HG02970 (cell line): ENCODE data around the gene BMF.
"Not testable (repeated sequence)": the region's sequence is repeated elsewhere in the genome, so short reads cannot be mapped to it uniquely, and the experiment has no call there.

Experiments
- ATAC-seq: cut with Tn5 transposase; IDR thresholded peaks from one replicate; pipeline ENCODE4 v1.9.1; 2021; ENCODE audit warnings: mild to moderate bottlenecking, moderate library complexity, moderate number of reproducible peaks; ENCODE audit not compliant: unreplicated experiment, low FRiP score

Gene BMF

DNA sequence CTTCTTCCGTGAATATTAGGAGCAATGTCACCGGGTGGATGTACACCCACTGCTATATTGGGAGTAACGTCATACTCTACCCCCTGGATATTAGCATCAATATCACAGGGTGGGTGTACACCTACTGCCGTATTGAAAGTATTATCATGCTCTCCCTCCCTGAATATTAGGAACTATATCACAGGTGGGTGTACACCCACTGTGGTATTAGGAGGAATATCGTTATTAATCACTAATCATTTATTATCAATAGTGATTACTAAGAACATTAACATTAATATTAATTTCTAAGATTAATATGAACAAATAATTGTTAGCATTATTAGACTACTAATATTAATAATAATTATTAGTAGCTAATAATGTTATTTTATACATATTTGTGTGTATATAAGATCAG lies 21.4 kb upstream of the BMF start:
- ATAC-seq = no peak

DNA sequence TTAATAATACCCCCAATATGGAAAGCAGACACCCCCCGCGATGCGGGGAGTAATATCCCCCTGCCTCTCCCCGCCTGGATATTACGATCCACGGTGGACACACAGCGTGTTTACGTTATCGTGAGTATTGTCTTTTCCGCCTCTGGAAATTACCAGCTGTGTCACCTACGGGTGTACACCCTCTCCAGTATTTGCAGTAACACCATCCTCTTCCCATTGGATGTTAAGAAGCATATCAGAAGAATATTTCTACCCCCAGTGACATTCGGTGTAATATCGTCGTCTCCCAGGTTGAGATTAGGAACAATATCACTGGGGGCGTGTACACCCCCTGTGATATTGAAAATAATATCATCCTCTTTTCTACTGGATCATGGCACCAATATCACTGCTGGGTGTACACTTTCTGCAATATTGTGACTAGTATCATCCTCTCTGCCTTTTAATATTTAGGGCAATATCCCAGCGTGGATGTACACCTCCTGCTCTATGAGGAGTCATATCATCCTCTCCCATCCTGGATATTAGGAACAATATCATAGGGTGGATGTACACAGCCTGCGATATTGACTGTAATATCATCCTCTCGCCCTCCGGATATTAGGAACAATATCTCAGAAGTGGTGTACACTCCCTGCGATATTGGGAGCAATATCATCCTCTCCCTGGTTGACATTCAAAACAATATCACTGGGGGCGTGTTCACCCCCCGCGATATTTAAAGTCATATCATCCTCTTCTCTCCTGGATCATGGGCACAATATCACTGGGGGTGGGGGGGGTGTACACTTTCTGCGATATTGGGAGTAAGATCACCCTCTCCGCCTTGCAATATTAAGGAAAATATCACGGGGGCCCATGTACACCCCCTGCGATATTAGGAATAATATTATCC lies 20.3 kb upstream of the BMF start:
- ATAC-seq = no peak

DNA sequence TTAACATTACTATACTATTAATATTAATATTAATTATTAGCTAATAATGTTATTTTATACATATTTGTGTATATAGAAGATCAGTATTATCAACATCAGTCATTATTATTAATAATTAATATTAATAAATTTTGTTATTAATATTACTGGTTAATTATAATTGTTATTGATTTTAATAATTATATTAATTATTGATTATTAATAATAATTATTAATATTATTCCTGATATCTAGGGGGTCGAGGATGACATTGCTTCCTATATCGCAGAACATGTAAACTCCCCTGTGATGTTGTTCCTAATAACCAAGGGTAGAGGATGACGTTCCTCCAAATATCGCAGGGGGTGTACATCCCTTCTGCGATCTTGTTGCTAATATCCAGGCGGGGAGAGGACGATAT lies 17.3 kb upstream of the BMF start:
- ATAC-seq = no peak

DNA sequence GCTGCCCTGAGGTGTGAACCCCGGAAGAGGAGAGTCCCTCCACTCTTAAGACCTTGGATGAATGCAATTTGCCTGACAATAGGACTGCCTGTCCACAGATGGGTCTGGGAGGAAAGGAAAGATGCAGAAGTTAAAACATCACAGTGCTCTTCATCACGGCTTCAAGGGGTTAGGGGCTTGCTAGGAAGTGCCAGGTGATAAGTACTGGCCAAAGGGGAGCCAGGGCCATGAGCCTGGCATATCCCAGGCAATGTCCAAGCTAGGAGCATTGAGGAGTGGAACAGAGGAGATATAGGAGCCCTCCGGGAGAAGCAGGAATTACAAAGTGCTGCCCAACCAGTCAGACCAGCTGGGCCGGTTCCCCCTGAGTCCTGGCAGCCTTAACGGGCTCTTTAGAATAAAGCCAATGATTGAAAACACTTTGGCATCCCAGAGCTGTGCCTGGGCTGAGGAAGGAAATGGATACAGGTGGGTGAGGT lies 16.2 kb upstream of the BMF start:
- not testable (repeated sequence) for ATAC-seq

DNA sequence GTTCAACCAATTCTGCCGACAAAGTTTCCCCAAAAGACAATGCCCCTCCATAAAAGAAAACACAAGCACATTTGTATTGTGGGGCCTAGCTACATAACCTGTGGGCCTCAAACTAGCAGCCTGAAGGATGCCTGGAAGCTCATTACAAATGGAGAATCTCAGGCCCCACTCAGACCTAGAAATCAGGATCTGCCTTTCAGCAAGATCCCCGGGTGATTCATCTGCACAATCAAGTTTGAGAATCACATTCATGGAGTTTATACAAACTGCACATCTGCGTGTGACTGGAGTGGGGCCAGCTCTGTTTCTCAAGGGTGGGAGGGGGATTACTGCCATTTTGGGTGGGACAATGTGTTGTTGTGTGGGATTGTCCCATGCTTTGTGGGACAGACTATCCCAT lies 15.7 kb upstream of the BMF start:
- not testable (repeated sequence) for ATAC-seq

DNA sequence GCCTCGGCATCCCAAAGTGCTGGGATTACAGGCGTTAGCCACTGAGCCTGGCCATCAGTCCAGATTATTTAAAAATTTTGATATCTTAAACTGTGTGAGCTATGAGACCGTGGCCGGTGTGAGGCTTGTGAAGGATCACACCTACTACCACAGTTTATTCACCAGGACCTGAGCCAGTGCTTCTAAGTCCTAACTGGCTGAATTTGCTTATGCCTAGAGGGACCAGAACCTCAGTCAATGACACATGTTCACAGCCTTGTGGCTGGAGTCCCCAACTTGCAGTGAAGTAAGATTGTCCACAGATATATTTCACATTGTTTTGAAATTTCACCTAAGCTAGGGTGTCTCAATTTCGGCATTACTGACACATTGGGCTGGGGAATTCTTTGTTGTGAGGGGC lies 15.2 kb upstream of the BMF start:
- not testable (repeated sequence) for ATAC-seq

DNA sequence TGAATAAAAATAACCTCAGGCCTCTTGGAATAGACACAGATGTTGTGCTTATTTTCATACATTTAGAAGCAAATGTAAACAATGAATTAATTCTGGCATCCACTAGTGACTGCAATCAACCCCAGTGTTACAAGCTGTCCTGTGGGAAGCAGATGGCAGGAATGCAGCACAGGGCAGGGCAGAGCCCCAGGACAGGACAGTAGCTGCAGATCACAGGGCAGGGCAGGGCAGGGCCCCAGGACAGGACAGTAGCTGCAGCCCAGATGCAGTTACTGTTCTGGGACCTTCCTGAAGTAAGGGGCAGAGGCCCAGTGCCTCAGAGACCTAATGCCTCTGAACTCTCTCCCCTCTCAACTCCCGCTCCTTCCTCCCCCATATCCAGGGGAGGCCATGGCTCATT lies 14.3 kb upstream of the BMF start:
- not testable (repeated sequence) for ATAC-seq

DNA sequence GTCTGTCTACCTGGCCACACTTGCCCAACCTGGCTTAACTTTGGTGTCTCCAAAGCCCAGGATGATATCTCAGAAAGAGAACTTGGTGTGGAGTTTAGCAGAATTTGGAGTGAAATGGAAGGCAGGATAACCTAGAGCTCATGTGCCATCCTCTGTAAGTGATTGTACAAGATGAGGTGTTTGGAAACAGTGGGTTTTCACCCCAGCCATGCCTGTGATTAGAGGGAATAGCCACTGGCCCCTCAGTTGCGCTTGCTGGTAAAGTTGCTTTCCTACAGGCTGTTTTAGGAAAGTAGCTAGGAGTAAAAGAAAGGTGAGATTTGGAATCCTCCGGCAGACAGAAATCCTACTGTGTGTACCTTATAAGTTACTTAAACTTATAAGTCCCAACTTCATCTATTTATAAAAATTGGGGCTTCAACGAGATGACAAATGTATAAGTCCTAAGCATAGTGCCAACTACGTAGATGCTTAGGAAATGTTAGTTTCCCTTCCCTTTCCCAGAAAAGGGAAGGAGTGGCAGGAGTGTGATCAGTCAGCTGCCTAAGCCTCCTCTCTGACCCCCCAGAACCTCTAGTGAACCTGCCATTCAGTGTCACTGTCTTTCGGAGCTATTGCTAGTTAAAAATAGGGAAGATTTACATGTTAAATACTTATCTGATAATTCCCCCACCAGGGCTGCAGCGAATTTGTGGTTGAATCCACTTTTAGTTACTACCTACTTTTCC lies 13.4 kb upstream of the BMF start:
- no peak for ATAC-seq

DNA sequence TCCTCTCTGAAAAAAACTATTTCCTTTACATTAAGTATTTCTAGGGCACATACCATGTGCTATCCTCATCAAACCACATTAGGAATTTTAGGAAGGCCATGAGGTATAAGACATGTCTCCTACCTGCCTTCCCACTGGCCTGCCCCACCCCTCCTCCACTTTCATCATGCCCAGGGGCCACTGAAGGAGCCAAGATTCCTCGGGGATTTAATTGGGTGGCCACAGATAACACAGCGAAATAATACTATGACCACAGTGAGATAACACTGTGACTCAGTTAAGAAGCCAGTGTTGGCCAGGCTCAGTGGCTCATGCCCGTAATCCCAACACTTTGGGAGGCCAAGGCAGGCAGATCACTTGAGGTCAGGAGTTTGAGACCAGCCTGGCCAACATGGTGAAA lies 9.8 kb upstream of the BMF start:
- no peak for ATAC-seq

DNA sequence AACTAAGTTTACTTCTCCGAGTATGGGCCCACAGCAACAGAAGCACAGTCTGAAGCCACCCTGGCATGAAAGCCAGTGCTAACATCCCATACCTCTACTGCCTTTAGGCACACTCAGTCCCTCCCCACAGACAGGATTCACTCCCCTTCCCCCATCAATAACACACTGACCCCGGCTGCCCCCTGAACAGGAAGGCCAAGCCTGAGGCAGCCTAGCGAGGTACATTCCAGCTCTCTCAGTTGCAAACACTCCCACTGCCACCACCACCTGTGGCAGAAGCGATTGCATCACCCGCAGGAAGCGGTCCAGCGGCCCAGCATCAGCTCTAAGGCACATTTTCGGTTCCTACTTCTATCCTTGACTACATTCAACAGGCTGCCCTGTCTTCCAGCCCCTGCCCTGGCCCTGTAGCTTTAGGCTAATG lies 7.0 kb upstream of the BMF start:
- ATAC-seq = peak; percentile 80

DNA sequence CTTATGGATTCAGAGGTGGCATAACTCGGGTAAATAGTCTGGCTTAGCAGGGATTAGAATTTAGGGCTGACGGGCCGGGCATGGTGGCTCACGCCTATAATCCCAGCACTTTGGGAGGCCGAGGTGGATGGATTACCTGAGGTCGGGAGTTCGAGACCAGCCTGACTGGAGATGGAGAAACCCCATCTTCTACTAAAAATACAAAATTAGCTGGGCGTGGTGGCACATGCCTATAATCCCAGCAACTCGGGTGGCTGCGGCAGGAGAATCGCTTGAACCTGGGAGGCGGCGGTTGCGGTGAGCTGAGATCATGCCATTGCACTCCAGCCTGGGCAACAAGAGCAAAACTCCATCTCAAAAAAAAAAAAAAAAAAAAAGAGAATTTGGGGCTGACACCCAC lies 6.4 kb upstream of the BMF start:
- not testable (repeated sequence) for ATAC-seq

DNA sequence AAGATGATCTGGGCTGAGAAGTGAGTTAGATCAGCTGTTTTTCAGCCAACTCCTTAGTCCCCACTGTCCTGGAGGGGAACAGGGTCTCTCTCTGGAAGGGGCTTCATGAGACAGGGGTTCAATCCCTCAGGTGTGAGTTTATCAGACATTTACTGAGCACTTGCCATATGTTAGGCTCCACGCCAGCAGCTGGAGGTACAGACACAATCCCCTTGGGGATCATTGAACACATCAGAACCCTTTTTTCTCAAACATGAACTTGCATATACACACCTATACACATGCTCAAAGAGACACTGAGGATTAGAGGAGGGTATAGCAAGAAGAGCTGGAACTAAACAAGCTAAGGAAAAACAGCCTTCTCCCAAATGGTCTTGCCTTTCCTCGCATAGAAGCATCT lies 5.5 kb upstream of the BMF start:
- no peak for ATAC-seq

DNA sequence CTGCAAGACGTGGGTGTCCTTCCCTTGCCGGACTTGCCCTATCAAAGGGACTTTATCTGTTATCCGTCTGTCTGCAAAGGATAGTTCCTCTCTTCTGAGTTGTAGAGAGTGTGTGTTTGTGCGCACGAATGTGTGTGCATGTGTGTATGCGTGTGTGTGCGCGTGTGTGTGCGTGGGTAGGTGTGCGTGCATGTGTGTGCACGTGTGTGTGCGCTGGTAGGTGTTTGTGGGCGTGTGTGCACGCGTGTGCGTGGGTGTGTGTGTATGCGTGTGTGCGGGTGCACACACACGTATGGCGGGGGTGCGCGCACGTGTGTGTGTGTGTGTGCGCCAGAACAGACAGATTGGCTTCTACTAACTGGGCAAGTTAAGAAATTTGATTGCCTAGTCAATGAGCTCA lies 4.1 kb upstream of the BMF start:
- ATAC-seq = no peak

DNA sequence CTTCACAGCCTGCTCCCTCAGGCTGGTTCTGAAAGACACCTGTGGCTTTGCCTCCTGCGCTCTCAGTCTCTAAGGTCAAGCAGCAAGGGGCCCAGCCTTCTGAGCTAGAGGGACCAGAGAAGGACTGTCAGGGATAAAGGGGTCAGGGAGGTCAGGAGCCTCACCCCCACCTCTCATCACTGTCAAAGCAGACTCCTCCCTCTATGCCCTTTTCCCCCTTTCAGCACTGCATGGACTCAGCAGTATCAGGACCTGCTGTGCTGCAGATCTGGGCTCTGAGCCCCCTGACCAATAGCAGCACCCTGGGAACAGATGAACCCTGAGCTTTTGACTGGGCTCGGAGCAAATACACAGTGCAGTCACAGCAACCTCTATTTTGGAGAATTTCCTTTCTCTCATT lies 3.2 kb upstream of the BMF start:
- no peak for ATAC-seq

DNA sequence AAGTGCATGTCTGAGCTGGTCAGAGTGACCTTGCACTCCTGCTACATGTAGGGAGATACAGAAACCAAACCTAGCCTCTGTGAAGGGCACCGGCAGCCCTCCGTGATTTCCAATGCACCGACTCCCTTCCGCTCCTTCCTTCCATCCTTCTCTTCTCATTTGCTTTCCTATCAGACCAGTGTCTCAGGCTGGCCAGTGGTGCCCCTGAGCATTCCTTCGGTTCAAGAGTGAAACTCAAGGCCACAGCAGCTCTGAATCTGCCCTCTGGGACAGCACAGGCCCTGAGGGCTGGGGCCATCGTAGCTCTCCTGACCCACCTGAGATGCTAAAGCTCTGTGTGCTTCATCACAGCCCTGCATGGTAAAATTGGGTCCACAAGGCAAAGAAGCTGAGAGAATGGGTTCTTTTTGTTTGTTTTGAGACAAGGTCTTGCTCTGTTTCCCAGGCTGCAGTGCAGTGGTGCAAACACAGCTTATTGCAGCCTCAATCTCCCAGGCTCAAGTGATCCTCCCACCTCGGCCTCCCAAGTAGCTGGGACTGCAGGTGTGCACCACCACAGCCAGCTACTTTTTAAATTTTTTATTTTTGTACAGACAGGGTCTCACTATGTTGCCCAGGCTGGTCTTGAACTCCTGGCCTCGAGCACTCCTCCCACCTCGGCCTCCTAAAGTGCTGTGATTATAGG lies 2.3 kb upstream of the BMF start:
- ATAC-seq = no peak

DNA sequence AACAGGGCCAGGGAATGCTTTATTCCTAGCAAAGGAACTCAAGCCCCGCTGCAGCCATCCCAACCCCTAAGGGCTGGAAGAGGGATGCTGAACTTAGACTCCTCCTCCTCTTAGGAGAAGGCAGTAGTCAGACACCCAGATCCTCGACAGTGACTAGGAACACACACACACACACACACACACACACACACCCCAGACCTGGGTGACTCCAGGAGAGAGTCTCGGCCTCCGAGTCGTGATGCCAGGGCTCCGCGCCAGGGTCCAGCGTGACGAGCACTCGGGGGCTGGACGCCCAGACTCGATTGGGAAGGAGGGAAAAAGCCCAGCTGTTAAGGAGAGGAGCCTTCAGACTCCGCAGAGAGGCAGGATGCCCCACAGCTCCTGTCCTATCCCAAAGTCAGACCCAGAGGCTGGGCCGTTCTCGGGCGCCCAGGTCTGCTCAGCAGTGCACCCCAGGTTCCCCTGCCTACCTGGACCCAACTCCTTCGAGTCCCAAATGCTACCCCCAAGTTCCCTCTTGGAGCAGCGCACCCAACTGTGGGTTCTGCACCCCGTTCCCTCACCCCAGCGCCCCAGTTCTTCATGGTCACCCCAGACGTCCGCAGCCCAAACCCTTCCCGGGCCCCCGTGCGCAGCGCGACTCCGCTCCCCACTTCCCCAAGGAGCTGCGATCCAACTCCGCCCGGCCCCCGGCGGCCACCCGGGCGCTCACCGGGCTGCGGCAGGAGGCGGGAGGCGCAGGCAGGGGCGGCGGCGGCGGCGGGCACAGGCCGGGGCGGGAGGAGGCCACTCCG lies 421 bp downstream of the BMF start:
- no peak for ATAC-seq

DNA sequence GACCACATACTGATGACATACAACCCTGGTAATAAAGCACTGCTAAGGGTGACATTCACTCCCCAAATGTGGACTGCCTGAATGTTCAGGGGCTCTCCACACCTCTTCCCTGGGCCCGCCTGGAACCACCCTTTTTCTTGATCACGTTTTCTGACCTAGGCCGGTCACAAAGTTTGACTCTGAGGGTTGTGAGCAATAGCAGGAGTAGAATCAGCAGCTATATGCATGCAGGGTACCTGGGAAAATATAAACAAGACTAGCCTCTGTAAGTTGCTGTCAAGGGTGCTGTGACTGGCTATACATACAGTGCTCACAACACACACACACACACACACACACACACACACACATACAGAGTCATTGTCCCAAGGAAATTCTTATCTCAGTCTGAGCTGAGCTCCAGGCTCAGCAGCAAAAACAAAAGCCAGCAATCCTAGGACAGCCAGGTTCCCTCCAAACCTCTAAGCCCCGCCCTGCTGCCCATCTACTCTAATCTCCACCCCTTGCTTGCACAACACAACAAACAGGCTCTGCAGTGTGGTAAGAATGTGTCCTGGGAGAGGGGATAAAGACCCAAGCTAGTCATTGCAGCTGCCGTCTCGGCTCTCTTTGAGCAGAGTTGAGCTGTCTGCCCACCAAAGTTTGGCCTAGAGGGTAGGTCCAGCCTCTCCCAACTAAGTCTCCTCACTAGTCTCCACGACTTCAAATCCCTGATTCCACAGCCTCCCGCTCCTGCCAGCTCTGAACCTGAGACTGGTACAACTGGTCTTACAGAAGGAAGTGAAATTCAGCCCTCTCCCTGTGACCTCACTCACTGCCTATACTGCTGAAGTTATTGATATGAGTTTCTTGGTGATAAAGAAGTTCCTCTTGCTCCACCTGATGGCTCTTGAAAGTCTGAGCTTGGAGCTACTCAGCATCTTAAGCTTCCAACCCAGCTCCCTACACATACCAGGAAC lies 2.2 kb downstream of the BMF start:
- no peak for ATAC-seq

DNA sequence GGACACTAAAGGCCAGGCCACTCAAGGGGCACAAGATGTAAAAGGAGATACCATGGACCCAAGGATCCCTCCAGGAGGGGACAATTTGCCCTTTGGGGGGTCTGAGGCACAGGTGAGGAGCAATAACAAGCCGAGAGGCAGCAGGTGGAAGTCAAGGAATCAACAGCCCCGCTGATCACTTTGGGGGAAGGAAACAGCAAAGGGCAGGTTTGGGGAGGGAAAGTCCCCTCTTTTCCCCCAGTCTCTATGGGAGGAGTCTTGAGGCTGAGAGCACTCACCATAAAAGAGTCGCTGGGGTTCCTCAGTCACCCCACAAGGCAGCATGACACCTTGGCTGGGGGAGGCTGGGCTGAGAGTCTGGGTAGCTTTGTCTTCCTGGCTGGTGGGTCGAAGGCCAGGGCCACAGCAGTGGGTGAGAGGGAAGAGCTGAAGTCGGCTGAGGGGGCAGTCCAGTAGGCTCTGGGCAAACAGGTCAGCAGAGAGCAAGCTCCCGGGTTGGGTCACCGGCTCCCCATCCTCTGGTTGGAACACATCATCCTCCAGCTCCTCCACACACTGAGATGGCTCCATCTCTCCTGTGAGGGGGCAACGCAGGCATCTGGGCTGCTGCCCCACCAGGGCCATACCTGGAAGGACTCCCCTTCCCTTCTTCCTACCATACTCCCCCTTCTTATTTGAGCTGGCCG lies 3.0 kb downstream of the BMF start:
- no peak for ATAC-seq
